ENCODE results near the gene GNB1.

Gene GNB1

GRCh38 chr1:1938613-1939295 is 47.9 kb upstream of the GNB1 start:
- Histone ChIP-seq H3K4me3 (ENCODE audit: insufficient read depth, low read length, poor library complexity, severe bottlenecking) (no peak overlapping the region), H3K79me2 (ENCODE audit: insufficient read depth, low read length) (no peaks in the 10 kb centered on the region), H3K27ac (ENCODE audit: low read depth, low read length) (no peak overlapping the region), H3K9me3 (ENCODE audit: insufficient read depth, low read length) (peaks cover 7% of the 10 kb centered on the region; the same call in 1 of the 2 replicates), H2AFZ (ENCODE audit: low read depth, low read length, severe bottlenecking) (no peak overlapping the region), H3F3A (ENCODE audit: insufficient read depth) (no peaks in the 10 kb centered on the region), H3K36me3 (ENCODE audit: low read length) (no peaks in the 10 kb centered on the region), H4K20me1 (ENCODE audit: low read depth, low read length) (no peaks in the 10 kb centered on the region), H3K27me3 (ENCODE audit: low read length) (no peaks in the 10 kb centered on the region), H3K4me2 (ENCODE audit: low read depth, low read length, poor library complexity, severe bottlenecking) (no peak overlapping the region), H3K9ac (ENCODE audit: low read length) (no peak overlapping the region), H3K9me2 (replicated peaks; ENCODE audit: insufficient read depth, low read length) (no peaks in the 10 kb centered on the region)
- TF ChIP-seq EZH2phosphoT487 (conservative IDR thresholded peaks at IDR 0.05; ENCODE audit: low read length) (no peak), CTCF (IDR thresholded peaks at IDR 0.05; ENCODE audit: insufficient read depth, low read length, poor library complexity, severe bottlenecking) (no peak)

- H3K9ac ChIP-seq (ENCODE audit: low read length), result no peak overlapping the region
- peaks cover 7% of the 10 kb centered on the region; the same call in 1 of the 2 replicates for H3K9me3 ChIP-seq (ENCODE audit: insufficient read depth, low read length)
- H3K79me2 ChIP-seq (ENCODE audit: insufficient read depth, low read length), result no peaks in the 10 kb centered on the region
- H3F3A ChIP-seq (ENCODE audit: insufficient read depth), result no peaks in the 10 kb centered on the region
- H3K27ac ChIP-seq (ENCODE audit: low read depth, low read length), result no peak overlapping the region
- no peaks in the 10 kb centered on the region for H3K9me2 ChIP-seq (replicated peaks; ENCODE audit: insufficient read depth, low read length)
- no peak overlapping the region for H3K4me2 ChIP-seq (ENCODE audit: low read depth, low read length, poor library complexity, severe bottlenecking)
- no peak for TF ChIP-seq EZH2phosphoT487 (conservative IDR thresholded peaks at IDR 0.05; ENCODE audit: low read length)
- TF ChIP-seq CTCF (IDR thresholded peaks at IDR 0.05; ENCODE audit: insufficient read depth, low read length, poor library complexity, severe bottlenecking), result no peak
- H3K27me3 ChIP-seq (ENCODE audit: low read length), result no peaks in the 10 kb centered on the region
- no peak overlapping the region for H3K4me3 ChIP-seq (ENCODE audit: insufficient read depth, low read length, poor library complexity, severe bottlenecking)
- no peaks in the 10 kb centered on the region for H3K36me3 ChIP-seq (ENCODE audit: low read length)
- H4K20me1 ChIP-seq (ENCODE audit: low read depth, low read length), result no peaks in the 10 kb centered on the region
- no peak overlapping the region for H2AFZ ChIP-seq (ENCODE audit: low read depth, low read length, severe bottlenecking)
Observed at GRCh38 chr1:1938276-1938573, 47.3 kb upstream of the GNB1 start.

- peaks cover 7% of the 10 kb centered on the region; the same call in 1 of the 2 replicates for H3K9me3 ChIP-seq (ENCODE audit: insufficient read depth, low read length)
- H3K36me3 ChIP-seq (ENCODE audit: low read length), result no peaks in the 10 kb centered on the region
- H3K4me3 ChIP-seq (ENCODE audit: insufficient read depth, low read length, poor library complexity, severe bottlenecking), result no peak overlapping the region
- H3K27me3 ChIP-seq (ENCODE audit: low read length), result no peaks in the 10 kb centered on the region
- TF ChIP-seq CTCF (IDR thresholded peaks at IDR 0.05; ENCODE audit: insufficient read depth, low read length, poor library complexity, severe bottlenecking) (no peak), EZH2phosphoT487 (conservative IDR thresholded peaks at IDR 0.05; ENCODE audit: low read length) (no peak)
- no peak overlapping the region for H3K4me2 ChIP-seq (ENCODE audit: low read depth, low read length, poor library complexity, severe bottlenecking)
- H3K27ac ChIP-seq (ENCODE audit: low read depth, low read length), result no peak overlapping the region
- H4K20me1 ChIP-seq (ENCODE audit: low read depth, low read length), result no peaks in the 10 kb centered on the region
- H3K9me2 ChIP-seq (replicated peaks; ENCODE audit: insufficient read depth, low read length), result no peaks in the 10 kb centered on the region
- H2AFZ ChIP-seq (ENCODE audit: low read depth, low read length, severe bottlenecking), result no peak overlapping the region
- H3F3A ChIP-seq (ENCODE audit: insufficient read depth), result no peaks in the 10 kb centered on the region
- H3K9ac ChIP-seq (ENCODE audit: low read length), result no peak overlapping the region
- H3K79me2 ChIP-seq (ENCODE audit: insufficient read depth, low read length), result no peaks in the 10 kb centered on the region
Observed at GRCh38 chr1:1937549-1938275, 46.8 kb upstream of the GNB1 start.

Data from SU-DHL-6 (cell line).